A549 treated with Hydrocortisone at 1 μM for 4 hours (cell line): ENCODE results near the gene P3H2. TPM values are rescaled to one million over a fixed set of nuclear protein-coding genes. Genes with fewer than 3 reads are reported as not detected.

Experiments used
- total RNA-seq: library from RNA; stranded (reverse); fragments of 200-300 nt; extraction: Qiagen RNA extraction; gene quantifications from 5 replicates; pipeline ENCODE4 v1.2.3, GENCODE V29; 2022

The P3H2 gene, protein sequence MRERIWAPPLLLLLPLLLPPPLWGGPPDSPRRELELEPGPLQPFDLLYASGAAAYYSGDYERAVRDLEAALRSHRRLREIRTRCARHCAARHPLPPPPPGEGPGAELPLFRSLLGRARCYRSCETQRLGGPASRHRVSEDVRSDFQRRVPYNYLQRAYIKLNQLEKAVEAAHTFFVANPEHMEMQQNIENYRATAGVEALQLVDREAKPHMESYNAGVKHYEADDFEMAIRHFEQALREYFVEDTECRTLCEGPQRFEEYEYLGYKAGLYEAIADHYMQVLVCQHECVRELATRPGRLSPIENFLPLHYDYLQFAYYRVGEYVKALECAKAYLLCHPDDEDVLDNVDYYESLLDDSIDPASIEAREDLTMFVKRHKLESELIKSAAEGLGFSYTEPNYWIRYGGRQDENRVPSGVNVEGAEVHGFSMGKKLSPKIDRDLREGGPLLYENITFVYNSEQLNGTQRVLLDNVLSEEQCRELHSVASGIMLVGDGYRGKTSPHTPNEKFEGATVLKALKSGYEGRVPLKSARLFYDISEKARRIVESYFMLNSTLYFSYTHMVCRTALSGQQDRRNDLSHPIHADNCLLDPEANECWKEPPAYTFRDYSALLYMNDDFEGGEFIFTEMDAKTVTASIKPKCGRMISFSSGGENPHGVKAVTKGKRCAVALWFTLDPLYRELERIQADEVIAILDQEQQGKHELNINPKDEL
- total RNA-seq = 28.0 to 47.3 TPM (median 34.5 TPM) in 5 replicates

DNA sequence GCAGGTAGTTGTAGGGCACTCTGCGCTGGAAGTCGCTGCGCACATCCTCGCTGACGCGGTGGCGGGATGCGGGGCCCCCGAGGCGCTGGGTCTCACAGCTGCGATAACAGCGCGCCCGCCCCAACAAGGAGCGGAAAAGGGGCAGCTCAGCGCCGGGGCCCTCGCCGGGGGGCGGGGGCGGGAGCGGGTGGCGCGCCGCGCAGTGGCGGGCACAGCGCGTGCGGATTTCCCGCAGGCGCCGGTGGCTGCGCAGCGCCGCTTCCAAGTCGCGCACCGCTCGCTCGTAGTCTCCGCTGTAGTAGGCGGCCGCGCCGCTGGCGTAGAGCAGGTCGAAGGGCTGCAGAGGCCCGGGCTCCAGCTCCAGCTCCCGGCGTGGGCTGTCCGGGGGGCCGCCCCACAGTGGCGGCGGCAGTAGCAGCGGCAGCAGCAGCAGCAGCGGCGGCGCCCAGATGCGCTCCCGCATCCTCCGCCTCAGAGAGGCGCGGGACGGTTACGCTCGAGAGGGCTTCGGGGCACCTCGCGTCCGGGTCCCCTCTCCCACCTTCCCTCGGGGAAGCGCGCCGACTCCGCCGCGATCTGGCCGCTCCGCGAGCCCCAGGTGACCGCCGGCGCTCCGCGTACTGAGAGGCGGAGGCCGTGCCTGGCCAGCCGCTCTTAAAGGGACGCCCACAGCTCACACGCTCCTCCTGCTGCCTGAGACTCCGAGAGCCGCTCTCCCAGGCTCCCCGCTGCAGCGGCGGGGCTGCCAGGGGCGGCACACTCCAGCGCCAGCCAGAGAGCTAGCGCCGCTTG, at the start of gene P3H2:
TSS of gene P3H2 (minus strand) at position 629 of the 792 bp plus-strand sequence. CDS start at position 463, 166 bp downstream.

Other genes starting within 250 kb of the P3H2 start
- 17.1 to 21.7 TPM (median 19.6 TPM) in 5 replicates for gene CLDN1, start 201.5 kb upstream of the P3H2 start, total RNA-seq